ENCODE results near the gene POLE2. TPM values are rescaled to one million over a fixed set of nuclear protein-coding genes. Genes with fewer than 3 reads are reported as not detected.

POLE2 gene
- total RNA-seq, 2 experiments from 2014 or later = 1.2 to 1.4 TPM

- Histone ChIP-seq H3K27ac (ENCODE audit: low read depth in 1 of 2, low read length in 2 of 2) (no peak overlapping the region), H3K4me1 (ENCODE audit: insufficient read depth, low read length) (peaks cover under 1% of the 10 kb centered on the region), H3K27me3 (ENCODE audit: control insufficient read depth in 1 of 2, insufficient read depth in 2 of 2, low read length in 2 of 2) (no peaks in the 10 kb centered on the region), H3K9me3 (ENCODE audit: control insufficient read depth in 1 of 2, insufficient read depth in 1 of 2, low read length in 2 of 2) (no peaks in the 10 kb centered on the region), H3K36me3 (ENCODE audit: insufficient read depth, low read length) (peaks cover 9% of the 10 kb centered on the region), H3K4me3 (ENCODE audit: low read length) (no peak overlapping the region)
- CTCF ChIA-PET = no interaction called here
- H3K36me3 Mint-ChIP-seq (ENCODE audit: low read depth) = peaks cover 26% of the 10 kb centered on the region
- intact Hi-C loops (cut with DNase I, micrococcal nuclease) = no loop called here
- no peak overlapping the region for H3K27ac Mint-ChIP-seq
- TF ChIP-seq CTCF (IDR thresholded peaks at IDR 0.05) = no peak
- H3K9me3 Mint-ChIP-seq = no peaks in the 10 kb centered on the region
- H3K4me1 Mint-ChIP-seq (ENCODE audit: low read depth) = peaks cover 13% of the 10 kb centered on the region
- no peak overlapping the region for H3K4me3 Mint-ChIP-seq
- DNase-seq (no peak), ATAC-seq (ENCODE audit: poor library complexity) (no peak)
- no peaks in the 10 kb centered on the region for H3K27me3 Mint-ChIP-seq
- POLR2A ChIA-PET = interaction anchor here (1.5 to 6.1 kb wide), 2 partner anchors 8 to 26 kb away, joined by 4 to 26 read pairs; partner anchors contain the start of genes MGAT2 and RPL36AL
Measured at GRCh38 chr14:49612671-49613070, 75.3 kb downstream of the POLE2 start.

- H3K4me3 ChIP-seq (ENCODE audit: low read length) = no peak overlapping the region
- no peak overlapping the region for H3K27ac ChIP-seq (ENCODE audit: low read depth in 1 of 2, low read length in 2 of 2)
- Mint-ChIP-seq H3K4me3 (no peak overlapping the region), H3K27ac (no peak overlapping the region), H3K36me3 (ENCODE audit: low read depth) (peaks cover 23% of the 10 kb centered on the region), H3K4me1 (ENCODE audit: low read depth) (peaks cover 8% of the 10 kb centered on the region), H3K9me3 (no peaks in the 10 kb centered on the region), H3K27me3 (no peaks in the 10 kb centered on the region)
- ATAC-seq (ENCODE audit: poor library complexity) = no peak
- no peaks in the 10 kb centered on the region for H3K4me1 ChIP-seq (ENCODE audit: insufficient read depth, low read length)
- no peaks in the 10 kb centered on the region for H3K9me3 ChIP-seq (ENCODE audit: control insufficient read depth in 1 of 2, insufficient read depth in 1 of 2, low read length in 2 of 2)
- H3K27me3 ChIP-seq (ENCODE audit: control insufficient read depth in 1 of 2, insufficient read depth in 2 of 2, low read length in 2 of 2) = no peaks in the 10 kb centered on the region
- no peak for TF ChIP-seq CTCF (IDR thresholded peaks at IDR 0.05)
- peaks cover 8% of the 10 kb centered on the region for H3K36me3 ChIP-seq (ENCODE audit: insufficient read depth, low read length)
- DNase-seq = no peak
- ChIA-PET POLR2A (interaction anchor here (1.5 to 6.1 kb wide), 2 partner anchors 8 to 25 kb away, joined by 4 to 26 read pairs; partner anchors contain the start of genes MGAT2 and RPL36AL), CTCF (no interaction called here)
- intact Hi-C loops (cut with DNase I, micrococcal nuclease) = no loop called here
Measured at GRCh38 chr14:49612251-49612650, 75.8 kb downstream of the POLE2 start.

- Mint-ChIP-seq H3K9me3 (no peaks in the 10 kb centered on the region), H3K27ac (no peak overlapping the region), H3K4me1 (ENCODE audit: low read depth) (peaks cover 7% of the 10 kb centered on the region), H3K36me3 (ENCODE audit: low read depth) (peaks cover 29% of the 10 kb centered on the region), H3K4me3 (no peak overlapping the region), H3K27me3 (no peaks in the 10 kb centered on the region)
- ChIA-PET POLR2A (interaction anchor here (0.8 to 6.1 kb wide), 5 partner anchors 9 to 26 kb away, joined by 3 to 26 read pairs (median 5); partner anchors contain the start of genes LRR1, MGAT2, RPL36AL and RPS29), CTCF (no interaction called here)
- ATAC-seq (ENCODE audit: poor library complexity) (no peak), DNase-seq (no peak)
- H3K36me3 ChIP-seq (ENCODE audit: insufficient read depth, low read length) = peaks cover 8% of the 10 kb centered on the region
- no peaks in the 10 kb centered on the region for H3K4me1 ChIP-seq (ENCODE audit: insufficient read depth, low read length)
- H3K27me3 ChIP-seq (ENCODE audit: control insufficient read depth in 1 of 2, insufficient read depth in 2 of 2, low read length in 2 of 2) = no peaks in the 10 kb centered on the region
- H3K9me3 ChIP-seq (ENCODE audit: control insufficient read depth in 1 of 2, insufficient read depth in 1 of 2, low read length in 2 of 2) = no peaks in the 10 kb centered on the region
- no peak for TF ChIP-seq CTCF (IDR thresholded peaks at IDR 0.05)
- intact Hi-C loops (cut with DNase I, micrococcal nuclease) = no loop called here
- H3K4me3 ChIP-seq (ENCODE audit: low read length) = no peak overlapping the region
- H3K27ac ChIP-seq (ENCODE audit: low read depth in 1 of 2, low read length in 2 of 2) = no peak overlapping the region
Measured at GRCh38 chr14:49607583-49607982, 80.4 kb downstream of the POLE2 start.

Data from CD4-positive, alpha-beta T cell (primary cell).